DOHH2 (cell line): ENCODE measurements around the gene DENND1A.

Source experiments
- EZH2phosphoT487 ChIP-seq: fragments of 200-600 bp; sonication (generic); IDR thresholded peaks from 2 replicates; pipeline ENCODE4 v1.6.1; 2017; ENCODE audit warnings: borderline replicate concordance, mild to moderate bottlenecking, antibody characterized with exemption, low read length, moderate library complexity, mixed read lengths
- TF ChIP-seq, protein P1 (sequence below): fragments of 200-600 bp; sonication (generic); IDR thresholded peaks from one replicate; pipeline ENCODE4 v1.5.1; 2014; ENCODE audit warnings: antibody characterized with exemption, mild to moderate bottlenecking, low read depth, low read length; ENCODE audit not compliant: poor library complexity, severe bottlenecking

DNA sequence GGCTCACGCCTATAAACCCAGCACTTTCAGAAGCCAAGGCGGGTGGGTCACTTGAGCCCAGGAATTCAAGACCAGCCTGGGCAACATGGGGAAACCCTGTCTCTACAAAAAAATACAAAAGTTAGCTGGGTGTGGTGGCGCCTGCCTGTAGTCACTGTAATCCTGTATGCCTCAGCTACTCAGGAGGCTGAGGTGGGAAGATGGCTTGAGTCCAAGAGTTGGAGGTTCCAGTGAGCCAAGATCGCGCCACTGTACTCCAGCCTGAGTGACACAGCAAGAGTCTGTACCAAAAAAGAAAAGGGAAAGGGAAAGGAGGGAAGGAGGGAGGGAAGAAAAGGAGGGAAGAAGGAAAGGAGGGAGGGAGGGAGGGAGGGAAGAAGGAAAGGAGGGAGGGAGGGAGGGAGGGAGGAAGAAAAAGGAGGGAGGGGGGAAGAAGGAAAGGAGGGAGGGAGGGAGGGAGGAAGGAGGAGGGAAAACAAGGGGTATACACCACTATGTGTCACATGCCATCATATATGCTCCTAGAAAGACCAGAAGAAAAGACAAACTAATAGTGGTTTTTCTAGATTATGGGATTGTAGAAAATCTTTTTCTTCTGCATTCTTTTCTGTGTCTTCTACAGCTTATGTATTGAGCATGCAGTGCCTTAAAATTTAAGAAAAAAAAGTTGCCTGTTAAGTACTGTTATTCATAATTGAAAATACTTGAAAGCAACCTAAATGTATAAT, 240.1 kb downstream of the DENND1A start:
- TF ChIP-seq, protein P1, sequence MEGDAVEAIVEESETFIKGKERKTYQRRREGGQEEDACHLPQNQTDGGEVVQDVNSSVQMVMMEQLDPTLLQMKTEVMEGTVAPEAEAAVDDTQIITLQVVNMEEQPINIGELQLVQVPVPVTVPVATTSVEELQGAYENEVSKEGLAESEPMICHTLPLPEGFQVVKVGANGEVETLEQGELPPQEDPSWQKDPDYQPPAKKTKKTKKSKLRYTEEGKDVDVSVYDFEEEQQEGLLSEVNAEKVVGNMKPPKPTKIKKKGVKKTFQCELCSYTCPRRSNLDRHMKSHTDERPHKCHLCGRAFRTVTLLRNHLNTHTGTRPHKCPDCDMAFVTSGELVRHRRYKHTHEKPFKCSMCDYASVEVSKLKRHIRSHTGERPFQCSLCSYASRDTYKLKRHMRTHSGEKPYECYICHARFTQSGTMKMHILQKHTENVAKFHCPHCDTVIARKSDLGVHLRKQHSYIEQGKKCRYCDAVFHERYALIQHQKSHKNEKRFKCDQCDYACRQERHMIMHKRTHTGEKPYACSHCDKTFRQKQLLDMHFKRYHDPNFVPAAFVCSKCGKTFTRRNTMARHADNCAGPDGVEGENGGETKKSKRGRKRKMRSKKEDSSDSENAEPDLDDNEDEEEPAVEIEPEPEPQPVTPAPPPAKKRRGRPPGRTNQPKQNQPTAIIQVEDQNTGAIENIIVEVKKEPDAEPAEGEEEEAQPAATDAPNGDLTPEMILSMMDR: no peak
- no peak for TF ChIP-seq EZH2phosphoT487
